ENCODE data around the gene KIF26B. TPM values are rescaled to one million over a fixed set of nuclear protein-coding genes. Genes with fewer than 3 reads are reported as not detected.

The KIF26B gene
- polyA plus RNA-seq, 1 donor from 2014 or later: 6.3 TPM

GRCh38 chr1:245260110-245260882 is 105.5 kb downstream of the KIF26B start:
- H2AFZ ChIP-seq (ENCODE audit: low read depth, low read length): no peak overlapping the region
- TF ChIP-seq TAF1 (IDR thresholded peaks at IDR 0.05; ENCODE audit: low read depth): no peak
- TF ChIP-seq RAD21 (conservative IDR thresholded peaks at IDR 0.05): no peak
- TF ChIP-seq CTCF (IDR thresholded peaks at IDR 0.05; ENCODE audit: poor library complexity, severe bottlenecking): no peak
- no peak for TF ChIP-seq REST (IDR thresholded peaks at IDR 0.05; ENCODE audit: borderline replicate concordance)
- no peak for TF ChIP-seq EZH2 (IDR thresholded peaks at IDR 0.05; ENCODE audit: borderline replicate concordance, insufficient read depth, low read length, poor library complexity, severe bottlenecking)
- no peak for TF ChIP-seq POLR2AphosphoS5 (IDR thresholded peaks at IDR 0.05)
- TF ChIP-seq MXI1 (conservative IDR thresholded peaks at IDR 0.05; ENCODE audit: poor library complexity, severe bottlenecking): no peak
- no peak for TF ChIP-seq SMC3 (conservative IDR thresholded peaks at IDR 0.05; ENCODE audit: poor library complexity)
- H3K27me3 ChIP-seq (ENCODE audit: insufficient read depth, low read depth, low read length): no peaks in the 10 kb centered on the region
- no peak overlapping the region for H3K9ac ChIP-seq (ENCODE audit: low read length)
- no peak overlapping the region for H3K4me3 ChIP-seq (ENCODE audit: low read length)
- H3K36me3 ChIP-seq (ENCODE audit: insufficient read depth, low read length): no peaks in the 10 kb centered on the region
- H3F3A ChIP-seq (ENCODE audit: insufficient read depth, low read length, poor library complexity, severe bottlenecking): no peaks in the 10 kb centered on the region
- H3K79me2 ChIP-seq (replicated peaks; ENCODE audit: insufficient read depth, low read length): no peaks in the 10 kb centered on the region
- no peaks in the 10 kb centered on the region for H3K9me2 ChIP-seq (ENCODE audit: insufficient read depth, low read length)
- no peak overlapping the region for H3K4me2 ChIP-seq (ENCODE audit: low read length)
- no peaks in the 10 kb centered on the region for H4K20me1 ChIP-seq (ENCODE audit: insufficient read depth)
- H3K9me3 ChIP-seq (ENCODE audit: low read length): no peaks in the 10 kb centered on the region
- no peak overlapping the region for H3K27ac ChIP-seq (ENCODE audit: low read length)

- TF ChIP-seq MXI1 (conservative IDR thresholded peaks at IDR 0.05; ENCODE audit: poor library complexity, severe bottlenecking) (no peak), EP300 (conservative IDR thresholded peaks at IDR 0.05; ENCODE audit: poor library complexity, severe bottlenecking) (no peak), EZH2 (IDR thresholded peaks at IDR 0.05; ENCODE audit: borderline replicate concordance, insufficient read depth, low read length, poor library complexity, severe bottlenecking) (no peak), SMC3 (conservative IDR thresholded peaks at IDR 0.05; ENCODE audit: poor library complexity) (no peak), RAD21 (conservative IDR thresholded peaks at IDR 0.05) (no peak), CTCF (IDR thresholded peaks at IDR 0.05; ENCODE audit: poor library complexity, severe bottlenecking) (no peak), REST (IDR thresholded peaks at IDR 0.05; ENCODE audit: borderline replicate concordance) (no peak), TAF1 (IDR thresholded peaks at IDR 0.05; ENCODE audit: low read depth) (no peak), POLR2AphosphoS5 (IDR thresholded peaks at IDR 0.05) (no peak)
- Histone ChIP-seq H3K9ac (ENCODE audit: low read length) (no peak overlapping the region), H3K27me3 (ENCODE audit: insufficient read depth, low read depth, low read length) (no peaks in the 10 kb centered on the region), H3K36me3 (ENCODE audit: insufficient read depth, low read length) (no peaks in the 10 kb centered on the region), H3F3A (ENCODE audit: insufficient read depth, low read length, poor library complexity, severe bottlenecking) (no peaks in the 10 kb centered on the region), H2AFZ (ENCODE audit: low read depth, low read length) (no peak overlapping the region), H3K4me3 (ENCODE audit: low read length) (no peak overlapping the region), H3K9me2 (ENCODE audit: insufficient read depth, low read length) (no peaks in the 10 kb centered on the region), H4K20me1 (ENCODE audit: insufficient read depth) (no peaks in the 10 kb centered on the region), H3K79me2 (replicated peaks; ENCODE audit: insufficient read depth, low read length) (no peaks in the 10 kb centered on the region), H3K27ac (ENCODE audit: low read length) (no peak overlapping the region), H3K9me3 (ENCODE audit: low read length) (no peaks in the 10 kb centered on the region), H3K4me2 (ENCODE audit: low read length) (no peak overlapping the region)
Observed at GRCh38 chr1:245260883-245261282, 106.1 kb downstream of the KIF26B start.

Data from neural cell (in vitro differentiated cells).